Transverse colon (tissue), 4 donors: ENCODE data around the gene DSCAM. TPM values are rescaled to one million over a fixed set of nuclear protein-coding genes. Genes with fewer than 3 reads are reported as not detected.

Experiments
- DNase-seq: peaks from one replicate; pipeline ENCODE4 v3.0.0-alpha.2; 2019
- H3K27ac ChIP-seq, 4 donors: fragments of 200-600 bp; sonication (generic); 2 replicates each; pipeline ENCODE4 v1.5.1; 2016 to 2018; ENCODE audit warnings: inconsistent platforms in 4 of 4
- H3K27me3 ChIP-seq: fragments of 200-600 bp; sonication (generic); 2 replicates; pipeline ENCODE4 v1.5.1; 2017; ENCODE audit warnings: inconsistent platforms
- H3K36me3 ChIP-seq, 4 donors: fragments of 200-600 bp; sonication (generic); 2 replicates each; pipeline ENCODE4 v1.5.1; 2017 to 2019; ENCODE audit warnings: inconsistent platforms in 4 of 4
- H3K4me1 ChIP-seq, 4 donors: fragments of 200-600 bp; sonication (generic); 2 replicates each; pipeline ENCODE4 v1.5.1; 2017 to 2020; ENCODE audit warnings: inconsistent platforms in 4 of 4
- H3K4me3 ChIP-seq, 4 donors: fragments of 200-600 bp; sonication (generic); 1 replicate in 1 of 4; 2 replicates in 3 of 4; pipeline versions ENCODE4 v1.5.1 to v1.6.1; 2017 to 2019; ENCODE audit warnings: inconsistent platforms in 4 of 4
- H3K9me3 ChIP-seq, 2 donors: fragments of 200-600 bp; sonication (generic); 2 replicates each; pipeline ENCODE4 v1.5.1; 2017 to 2019; ENCODE audit warnings: inconsistent platforms in 2 of 2
- CTCF ChIP-seq, 5 experiments: fragments of 200-600 bp in 3 of 5; fragments of 450-650 bp in 2 of 5; sonication (generic) in 3 of 5; IDR thresholded peaks; 1 replicate in 2 of 5; 2 replicates in 3 of 5; pipeline ENCODE4 v1.5.1; 2016 to 2017; ENCODE audit warnings: antibody characterized with exemption in 5 of 5, inconsistent platforms in 3 of 5, mild to moderate bottlenecking in 2 of 5, moderate library complexity in 1 of 5
- EP300 ChIP-seq: sonication (generic); formaldehyde crosslinking; IDR thresholded peaks from one replicate; pipeline ENCODE4 v1.6.1; 2017; ENCODE audit warnings: antibody characterized with exemption, low read depth
- POLR2A ChIP-seq: fragments of 450-650 bp; IDR thresholded peaks from one replicate; pipeline ENCODE4 v1.6.1; 2016; ENCODE audit warnings: antibody characterized with exemption, mild to moderate bottlenecking, moderate library complexity
- POLR2AphosphoS5 ChIP-seq, 3 donors: sonication (generic); formaldehyde crosslinking; IDR thresholded peaks; one replicate each; pipeline ENCODE4 v1.6.1; 2016; ENCODE audit warnings: antibody characterized with exemption in 3 of 3
- WGBS, 2 donors: methylation state at CpG; one replicate each; pipeline ENCODE4 v1.1.5; 2018; ENCODE audit warnings: low coverage in 1 of 2; 5-methylcytosine and 5-hydroxymethylcytosine counted together
- in situ Hi-C, 4 donors: fragments of 200-750 bp; cut with MboI; loops; one replicate each; pipeline versions ENCODE4 v1.15.0 to v1.15.1; 2017; ENCODE audit warnings: low sequenced_read_pairs in 3 of 4, low pct_ligation_motif_present in 1 of 4, low pct_unique_long_range_greater_than_20kb in 1 of 4
- intact Hi-C: fragments of 100-400 bp; cut with DNase I; formaldehyde crosslinking; loops from one replicate; pipeline ENCODE4 v1.15.1; 2023; ENCODE audit warnings: low total_unique reads
- total RNA-seq, 4 donors: library from RNA; depleted of rRNA; stranded (reverse); fragments of >200 nt; gene quantifications; one replicate each; pipeline ENCODE4 v1.1.0, GENCODE V29; 2016

The DSCAM gene
- total RNA-seq, 4 donors from 2014 or later: 0.16 TPM; not detected in 3

DNA sequence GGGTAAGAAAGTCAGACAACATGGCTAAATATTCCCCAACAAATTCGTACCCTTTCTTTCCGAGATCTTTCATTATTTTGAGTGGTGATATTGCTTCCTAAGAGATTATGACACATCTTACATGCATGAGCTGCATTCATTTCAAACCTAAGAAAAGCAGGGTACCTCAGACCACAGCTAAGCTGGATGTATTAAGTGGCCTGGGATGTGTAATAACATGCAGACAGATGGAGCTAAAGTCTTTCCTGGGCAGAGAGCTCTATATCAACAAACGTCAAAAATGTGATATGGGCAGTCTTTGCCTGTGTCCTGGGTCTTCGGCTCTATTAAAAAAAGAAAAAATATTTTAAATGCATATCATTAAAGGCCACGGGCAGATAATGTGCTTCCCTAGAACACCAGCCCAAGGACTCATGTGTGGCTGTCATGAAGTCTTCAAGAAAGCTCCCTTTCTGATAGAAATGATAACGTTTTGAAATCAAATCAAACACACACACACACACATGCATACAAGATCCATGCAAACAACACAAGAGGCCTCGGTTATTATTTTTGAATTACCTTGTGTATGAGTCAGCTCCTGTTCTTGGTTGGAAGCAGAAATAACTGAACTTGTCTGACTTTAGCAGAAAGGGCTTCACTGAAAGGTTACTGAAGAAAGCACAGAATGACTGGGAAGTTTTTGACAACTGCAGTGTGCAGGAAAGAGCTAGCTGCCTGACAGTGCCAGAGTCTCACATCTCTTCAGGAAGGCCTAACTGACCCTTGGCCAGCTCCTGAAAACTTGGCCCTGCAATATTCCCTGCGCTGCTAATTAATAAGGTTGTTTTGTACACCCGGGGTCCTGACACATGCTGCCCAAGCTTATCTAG is 231.2 kb downstream of the DSCAM start:
- Histone ChIP-seq H3K9me3 (no peaks in the 10 kb centered on the region), H3K27me3 (no peaks in the 10 kb centered on the region), H3K4me1 (no peaks in the 10 kb centered on the region), H3K4me3 (no peak overlapping the region), H3K36me3 (no peaks in the 10 kb centered on the region), H3K27ac (no peak overlapping the region)
- 32 to 64% methylated on average over 6 to 9 of the region's 9 CpGs for WGBS, 2 donors
- TF ChIP-seq EP300 (no peak), POLR2AphosphoS5 (IDR thresholded peaks at IDR 0.05) (no peak), POLR2A (no peak), CTCF (IDR thresholded peaks at IDR 0.05) (no peak)
- intact Hi-C loops (loop anchor here (2.0 kb wide), 1 partner anchor 13 kb away; no protein-coding TSS in a partner anchor), in situ Hi-C loops (no loop called here)
- no peak for DNase-seq

GRCh38 chr21:40613546-40614030 is 233.4 kb downstream of the DSCAM start:
- no peak for DNase-seq
- TF ChIP-seq POLR2A (no peak), EP300 (no peak), POLR2AphosphoS5 (IDR thresholded peaks at IDR 0.05) (no peak), CTCF (IDR thresholded peaks at IDR 0.05) (no peak)
- Histone ChIP-seq H3K27me3 (no peaks in the 10 kb centered on the region), H3K9me3 (no peaks in the 10 kb centered on the region), H3K4me3 (no peak overlapping the region), H3K4me1 (no peaks in the 10 kb centered on the region), H3K36me3 (no peaks in the 10 kb centered on the region), H3K27ac (no peak overlapping the region)
- in situ Hi-C loops (no loop called here), intact Hi-C loops (no loop called here)
- WGBS, 2 donors: 80 to 86% methylated on average over 4 of the region's 4 CpGs

DNA sequence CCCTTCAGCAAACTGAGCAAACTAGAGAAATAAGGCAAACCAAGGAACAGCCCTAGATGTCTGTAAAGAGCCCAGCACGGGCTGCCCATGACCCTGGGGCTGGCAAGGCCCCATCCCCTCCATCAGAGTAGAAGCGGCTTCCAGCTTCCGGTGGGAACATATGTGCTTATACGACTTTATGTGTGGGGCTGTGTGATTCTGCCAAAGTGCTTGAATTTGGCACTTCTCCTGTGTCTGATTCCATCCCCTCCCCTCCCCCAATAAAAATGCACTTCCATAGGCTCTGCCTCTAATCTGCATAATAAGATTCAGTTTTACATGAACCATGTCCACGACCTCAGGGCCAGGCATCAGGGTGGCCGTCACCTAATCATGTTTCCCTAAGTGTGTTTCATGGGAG is 236.6 kb downstream of the DSCAM start:
- no peaks in the 10 kb centered on the region for H3K36me3 ChIP-seq
- H3K4me3 ChIP-seq: no peak overlapping the region
- TF ChIP-seq CTCF (IDR thresholded peaks at IDR 0.05): no peak
- no peak for TF ChIP-seq POLR2AphosphoS5 (IDR thresholded peaks at IDR 0.05)
- no peak for TF ChIP-seq POLR2A
- TF ChIP-seq EP300: no peak
- no peaks in the 10 kb centered on the region for H3K27me3 ChIP-seq
- intact Hi-C loops (no loop called here), in situ Hi-C loops (no loop called here)
- H3K4me1 ChIP-seq: no peaks in the 10 kb centered on the region
- H3K27ac ChIP-seq: no peak overlapping the region
- no peak for DNase-seq
- no peaks in the 10 kb centered on the region for H3K9me3 ChIP-seq
- WGBS, 2 donors: 60 to 70% methylated on average over 1 to 6 of the region's 6 CpGs

- TF ChIP-seq CTCF (IDR thresholded peaks at IDR 0.05) (no peak), POLR2AphosphoS5 (IDR thresholded peaks at IDR 0.05) (no peak), POLR2A (no peak), EP300 (no peak)
- 82% methylated on average over 2 of the region's 2 CpGs; no CpG with 5 or more reads in 1 of the 2 donors for WGBS, 2 donors
These were observed 240.6 kb downstream of the DSCAM start for GRCh38 chr21:40606341-40606740.

More at GRCh38 chr21:40606341-40606740, 240.6 kb downstream of the DSCAM start:
- Histone ChIP-seq H3K27me3 (no peaks in the 10 kb centered on the region), H3K9me3 (no peaks in the 10 kb centered on the region), H3K4me3 (no peak overlapping the region), H3K36me3 (no peaks in the 10 kb centered on the region), H3K4me1 (no peaks in the 10 kb centered on the region), H3K27ac (no peak overlapping the region)
- DNase-seq: no peak
- in situ Hi-C loops: no loop called here
- intact Hi-C loops: no loop called here
